Rectal smooth muscle tissue (tissue), 1 donor: ENCODE data around the gene CHRND.

Source experiments
- H3K27ac ChIP-seq: one replicate; pipeline ENCODE4 v1.7.0; 2013; ENCODE audit warnings: low read depth, low read length, inconsistent platforms
- H3K27me3 ChIP-seq: one replicate; pipeline ENCODE4 v1.7.0; 2013; ENCODE audit warnings: low read length; ENCODE audit not compliant: control insufficient read depth, insufficient read depth
- H3K36me3 ChIP-seq: one replicate; pipeline ENCODE4 v1.7.0; 2013; ENCODE audit warnings: low read length; ENCODE audit not compliant: control insufficient read depth, insufficient read depth
- H3K4me1 ChIP-seq: one replicate; pipeline ENCODE4 v1.7.0; 2013; ENCODE audit warnings: low read length; ENCODE audit not compliant: control insufficient read depth, insufficient read depth
- H3K4me3 ChIP-seq: one replicate; pipeline ENCODE4 v1.7.0; 2013; ENCODE audit warnings: low read length
- H3K9ac ChIP-seq: one replicate; pipeline ENCODE4 v1.7.0; 2013; ENCODE audit warnings: low read length

Gene CHRND

DNA sequence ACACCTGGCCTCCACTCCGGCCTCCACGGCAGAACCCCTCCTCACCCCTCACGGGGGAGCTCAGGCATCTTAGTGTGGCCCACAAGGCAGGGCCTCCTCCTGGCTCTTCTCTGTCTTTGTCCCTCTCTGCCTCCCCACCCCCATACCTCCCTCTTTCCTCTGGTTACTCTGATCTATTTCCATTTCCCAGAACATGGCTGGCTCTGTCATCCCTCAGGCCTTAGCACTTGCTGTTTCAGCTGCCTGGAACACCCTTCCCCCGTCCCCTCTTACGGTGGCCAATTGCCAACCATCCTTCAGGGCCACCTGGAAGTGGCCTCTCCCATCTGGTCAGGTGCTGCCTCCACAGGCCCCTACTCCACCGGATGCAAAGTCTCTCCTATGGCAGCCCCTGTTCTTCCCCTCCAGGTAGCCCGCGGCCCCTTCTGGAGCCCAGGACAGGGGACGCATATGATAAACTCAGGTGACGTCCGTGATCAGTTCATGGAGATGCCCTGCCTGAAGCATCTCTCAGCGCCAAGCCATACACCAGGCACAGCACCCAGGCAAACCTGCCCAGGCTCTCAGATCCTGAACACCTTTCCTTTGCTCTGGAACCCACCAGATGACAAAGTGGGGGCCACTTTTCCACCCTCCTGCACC, 34.7 kb upstream of the CHRND start:
- H3K4me3 ChIP-seq = no peak overlapping the region
- H3K27ac ChIP-seq = no peak overlapping the region
- H3K9ac ChIP-seq = no peak overlapping the region
- H3K27me3 ChIP-seq = no peaks in the 10 kb centered on the region
- H3K36me3 ChIP-seq = no peaks in the 10 kb centered on the region
- no peaks in the 10 kb centered on the region for H3K4me1 ChIP-seq

DNA sequence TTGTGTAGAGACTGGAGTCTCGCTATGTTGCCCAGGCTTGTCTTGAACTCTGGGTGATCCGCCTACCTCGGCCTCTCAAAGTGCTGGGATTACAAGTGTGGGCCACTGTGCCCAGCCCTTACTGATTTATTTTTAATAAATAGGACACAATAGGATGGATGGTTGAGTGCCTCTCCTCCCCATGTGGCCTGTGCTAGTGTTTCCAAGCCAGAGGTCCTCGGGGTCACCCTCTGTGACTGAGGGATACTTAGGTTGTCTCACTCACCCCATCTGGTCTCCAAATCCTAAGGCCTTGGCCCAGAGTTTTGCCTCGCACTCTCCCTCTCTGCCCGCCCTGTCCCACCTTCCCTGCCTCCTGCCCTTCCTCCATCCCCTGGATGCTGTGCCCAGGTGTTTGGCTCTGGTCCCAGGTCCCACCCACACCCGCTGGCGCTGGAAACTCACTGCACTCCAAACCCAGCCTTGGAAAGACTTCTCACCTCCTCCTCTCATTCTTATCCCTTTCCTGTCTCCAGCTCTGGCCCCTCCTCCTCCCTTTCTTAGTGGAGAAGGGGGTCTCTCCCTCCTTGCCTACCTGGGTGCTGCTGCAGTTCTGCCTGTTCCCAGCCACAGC, 33.6 kb upstream of the CHRND start:
- H3K4me3 ChIP-seq = no peak overlapping the region
- no peak overlapping the region for H3K9ac ChIP-seq
- H3K4me1 ChIP-seq = no peaks in the 10 kb centered on the region
- no peaks in the 10 kb centered on the region for H3K27me3 ChIP-seq
- no peaks in the 10 kb centered on the region for H3K36me3 ChIP-seq
- no peak overlapping the region for H3K27ac ChIP-seq

DNA sequence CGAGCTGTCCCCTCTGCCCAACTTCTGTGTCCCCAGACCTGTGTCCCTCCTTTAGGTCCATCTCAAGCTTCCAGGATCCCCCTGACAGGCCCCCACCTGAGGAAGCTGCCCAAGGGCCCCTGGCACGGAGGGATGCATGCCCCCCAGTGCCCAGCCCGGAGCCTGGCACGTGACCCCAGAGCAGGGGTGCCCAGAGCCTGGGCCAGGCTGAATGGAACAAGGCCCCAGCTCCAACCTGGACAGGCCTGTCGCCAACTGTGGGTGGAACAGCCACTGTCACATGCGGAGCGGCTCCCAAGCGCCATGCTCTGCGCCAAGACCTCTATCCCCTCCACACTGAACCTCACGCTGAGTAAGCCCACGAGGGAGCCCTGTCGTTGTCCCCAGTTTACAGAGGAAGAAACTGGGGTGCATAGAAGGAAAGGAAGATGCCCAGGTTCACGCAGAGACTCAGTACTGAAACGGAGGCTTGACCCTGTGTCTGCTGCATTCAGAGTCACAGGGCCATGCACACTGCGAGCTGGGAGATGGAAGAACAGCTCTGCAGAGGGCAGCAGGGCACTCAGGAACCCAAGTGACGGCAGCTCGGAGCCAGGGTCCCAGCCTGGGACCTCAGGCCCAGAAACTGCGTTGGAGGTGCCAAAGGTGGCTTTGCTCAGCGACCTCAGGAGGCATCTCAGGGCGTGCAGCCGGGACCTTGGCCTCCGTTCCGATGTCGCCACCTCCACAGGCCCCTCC, 32.8 kb upstream of the CHRND start:
- Histone ChIP-seq H3K27ac (no peak overlapping the region), H3K4me3 (no peak overlapping the region), H3K4me1 (no peaks in the 10 kb centered on the region), H3K27me3 (no peaks in the 10 kb centered on the region), H3K9ac (no peak overlapping the region), H3K36me3 (no peaks in the 10 kb centered on the region)

DNA sequence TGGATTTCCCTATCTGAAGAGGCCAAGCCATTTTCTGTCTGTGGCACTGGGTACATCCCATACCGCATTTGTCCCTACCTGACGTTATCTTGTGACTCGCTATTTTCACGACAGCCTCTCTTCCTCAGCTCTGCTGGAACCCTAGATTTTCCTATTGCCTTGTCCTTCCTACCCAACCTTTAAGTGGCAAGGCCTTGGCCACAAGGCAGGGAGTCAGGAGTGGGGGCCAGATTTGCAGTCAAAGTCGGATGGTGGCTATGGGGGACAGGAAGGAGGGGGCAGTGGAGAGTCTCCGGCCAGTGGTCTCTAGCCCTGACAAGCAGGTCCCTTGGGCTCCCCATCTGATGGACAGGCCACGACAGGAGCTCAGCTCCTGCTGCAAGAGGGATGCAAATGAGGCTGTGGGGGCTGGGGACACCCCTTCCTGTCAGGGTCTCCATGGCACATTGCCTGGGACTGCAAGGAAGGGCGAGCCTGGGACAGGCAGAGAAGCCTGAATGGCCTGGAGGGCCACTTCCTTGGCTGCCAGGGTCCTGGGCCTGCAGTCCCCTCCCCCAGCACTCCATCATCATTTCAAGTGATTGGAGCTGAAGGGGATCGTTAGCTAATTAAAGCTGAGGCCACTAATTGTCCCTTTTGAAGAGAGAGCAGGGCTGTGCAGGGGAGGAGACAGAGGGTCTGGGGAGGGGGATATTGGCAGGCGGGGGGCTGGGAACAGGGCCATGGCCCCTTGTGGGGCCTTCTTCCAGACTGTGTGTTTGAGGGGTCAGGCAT, 32.1 kb upstream of the CHRND start:
- Histone ChIP-seq H3K27me3 (no peaks in the 10 kb centered on the region), H3K9ac (no peak overlapping the region), H3K4me3 (no peak overlapping the region), H3K27ac (no peak overlapping the region), H3K36me3 (no peaks in the 10 kb centered on the region), H3K4me1 (no peaks in the 10 kb centered on the region)

DNA sequence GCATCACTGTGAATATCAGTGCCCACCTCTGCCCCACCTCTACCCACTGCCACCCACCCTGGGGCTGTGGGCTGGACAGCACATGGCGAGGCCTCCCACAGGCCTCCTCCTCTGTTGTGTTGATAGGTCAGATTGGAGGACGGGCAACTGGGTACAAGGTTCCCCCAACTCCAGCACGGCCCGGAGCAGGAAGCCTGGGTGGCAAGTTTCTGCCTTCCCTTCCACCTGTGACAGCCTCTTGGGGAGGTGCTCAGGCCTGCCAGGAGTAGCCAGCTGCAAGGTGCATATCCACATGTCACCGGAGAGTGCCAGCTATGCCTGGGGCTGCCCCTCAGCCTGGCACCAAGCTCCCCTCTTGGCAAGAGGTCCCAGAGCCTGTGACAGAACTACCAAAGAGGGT, 31.4 kb upstream of the CHRND start:
- Histone ChIP-seq H3K4me1 (no peaks in the 10 kb centered on the region), H3K9ac (no peak overlapping the region), H3K36me3 (no peaks in the 10 kb centered on the region), H3K27me3 (no peaks in the 10 kb centered on the region), H3K27ac (no peak overlapping the region), H3K4me3 (no peak overlapping the region)

DNA sequence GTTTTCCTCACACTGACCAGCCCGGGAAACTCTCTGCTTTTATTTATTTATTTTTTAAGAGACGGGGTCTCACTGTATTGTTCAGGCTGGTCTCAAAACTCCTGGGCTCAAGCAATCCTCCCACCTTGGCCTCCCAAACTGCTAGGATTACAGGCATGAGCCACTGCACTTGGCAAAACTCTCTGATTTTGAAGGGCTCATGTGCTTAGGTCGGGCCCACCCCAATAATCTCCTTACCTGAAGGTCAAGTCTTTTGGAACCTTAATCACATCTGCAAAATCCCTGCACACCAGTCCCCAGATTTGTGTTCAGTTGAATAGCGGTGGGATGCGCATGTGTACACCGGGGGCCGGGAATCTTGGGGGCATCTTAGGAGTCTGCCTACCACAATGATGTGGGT, 30.7 kb upstream of the CHRND start:
- no peaks in the 10 kb centered on the region for H3K27me3 ChIP-seq

DNA sequence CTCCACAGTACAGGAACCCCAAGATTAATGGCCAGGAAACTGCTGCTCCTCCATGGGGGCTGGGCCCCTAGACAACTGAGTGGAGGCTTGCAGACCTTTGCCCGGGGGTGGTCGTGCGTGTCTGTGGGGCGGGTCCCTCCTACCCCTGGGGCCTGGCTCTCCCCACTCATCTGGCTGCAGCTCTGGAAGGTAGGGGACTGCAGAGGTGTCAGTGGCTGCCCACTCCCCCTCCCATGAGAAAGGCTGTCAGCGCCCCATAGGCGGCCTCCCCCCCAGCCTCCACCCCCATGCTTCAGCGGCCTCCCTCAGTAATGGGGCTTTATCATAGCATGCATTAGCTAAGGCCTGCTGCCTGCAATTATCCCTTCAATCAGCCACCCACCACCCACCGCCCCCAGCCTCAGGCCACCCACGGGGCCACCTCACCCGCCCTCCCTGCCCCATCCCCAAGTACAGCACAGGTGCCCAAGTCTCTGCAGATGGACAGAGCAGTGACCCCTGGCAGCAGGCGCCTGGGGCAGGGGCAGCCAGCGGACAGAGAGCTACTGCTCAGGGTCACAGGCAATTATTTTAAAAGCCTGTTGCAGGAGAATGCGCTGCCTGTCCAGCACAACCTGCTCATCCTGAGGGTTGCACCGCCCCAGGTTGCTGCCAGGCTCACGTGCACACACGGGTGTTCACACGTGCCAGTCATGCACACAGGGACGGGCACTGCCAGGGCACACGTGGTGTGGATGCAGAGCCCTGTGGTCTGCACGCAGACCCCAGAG, 29.3 kb upstream of the CHRND start:
- no peaks in the 10 kb centered on the region for H3K4me1 ChIP-seq
- no peak overlapping the region for H3K4me3 ChIP-seq
- no peak overlapping the region for H3K9ac ChIP-seq
- no peaks in the 10 kb centered on the region for H3K36me3 ChIP-seq
- no peaks in the 10 kb centered on the region for H3K27me3 ChIP-seq
- no peak overlapping the region for H3K27ac ChIP-seq

More for the DNA sequence above, 30.7 kb upstream of the CHRND start:
- H3K36me3 ChIP-seq = no peaks in the 10 kb centered on the region
- H3K9ac ChIP-seq = no peak overlapping the region
- no peaks in the 10 kb centered on the region for H3K4me1 ChIP-seq
- no peak overlapping the region for H3K27ac ChIP-seq
- no peak overlapping the region for H3K4me3 ChIP-seq

DNA sequence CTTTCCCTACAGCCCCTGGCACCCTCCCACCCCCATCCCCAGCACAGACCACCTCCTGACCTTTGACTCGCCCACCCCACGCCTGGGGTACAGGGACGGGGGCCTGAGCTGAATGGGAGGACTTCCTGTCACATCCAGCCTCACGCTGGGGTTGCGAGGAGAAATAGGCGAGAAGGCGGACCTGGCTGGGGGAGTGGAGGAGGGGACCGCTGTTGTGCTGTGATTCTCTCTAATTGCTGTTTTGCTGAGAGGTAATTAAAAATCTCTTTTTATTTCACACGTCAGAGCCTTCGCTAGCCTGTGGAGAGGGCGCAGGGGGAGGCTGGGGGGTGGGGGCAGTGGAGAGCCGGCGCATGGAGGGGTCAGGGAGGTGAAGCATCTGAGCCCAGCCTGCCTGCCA, 28.6 kb upstream of the CHRND start:
- Histone ChIP-seq H3K4me1 (no peaks in the 10 kb centered on the region), H3K27me3 (no peaks in the 10 kb centered on the region), H3K9ac (no peak overlapping the region), H3K36me3 (no peaks in the 10 kb centered on the region), H3K27ac (no peak overlapping the region), H3K4me3 (no peak overlapping the region)

DNA sequence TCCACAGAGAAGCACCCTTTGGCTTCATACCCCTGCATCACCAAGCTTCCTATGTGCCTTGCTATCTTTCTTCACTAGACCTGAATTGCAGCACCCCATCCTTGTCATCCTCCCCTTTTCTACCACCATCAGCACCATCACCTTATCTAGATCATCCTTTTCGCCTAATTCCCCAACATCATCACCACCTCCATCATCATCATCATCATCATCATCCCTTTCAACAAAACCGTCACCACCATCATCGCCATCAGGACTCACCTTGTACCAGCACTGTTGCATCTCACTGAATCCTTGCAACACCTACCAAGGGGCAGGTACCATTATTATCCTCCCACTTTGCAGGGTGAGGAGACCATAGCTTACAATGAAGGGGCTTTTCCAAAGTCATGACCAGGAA, 27.5 kb upstream of the CHRND start:
- no peaks in the 10 kb centered on the region for H3K4me1 ChIP-seq
- no peak overlapping the region for H3K4me3 ChIP-seq
- H3K9ac ChIP-seq = no peak overlapping the region
- no peaks in the 10 kb centered on the region for H3K36me3 ChIP-seq
- no peaks in the 10 kb centered on the region for H3K27me3 ChIP-seq
- no peak overlapping the region for H3K27ac ChIP-seq

DNA sequence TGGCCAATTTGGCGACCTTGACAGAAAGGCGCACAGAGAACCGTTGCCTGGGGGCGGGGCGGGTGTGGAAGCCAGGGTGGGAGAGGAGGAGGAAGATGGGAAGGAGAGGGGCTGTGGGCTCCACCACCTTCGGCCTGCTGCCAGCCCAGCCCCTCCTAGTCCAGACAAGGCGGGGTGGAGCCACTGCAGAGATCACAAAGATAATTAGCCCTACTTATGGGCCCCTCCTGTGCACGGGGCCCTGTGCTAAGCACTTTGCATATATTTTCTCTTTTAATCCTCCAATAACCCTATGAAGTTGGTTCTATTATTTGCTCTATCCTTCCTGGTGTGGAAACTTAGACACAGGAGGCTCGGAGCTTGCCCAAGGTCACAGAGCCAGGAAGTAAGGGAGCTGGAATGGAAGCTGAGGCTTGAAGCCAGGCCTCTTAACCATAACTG, 24.6 kb upstream of the CHRND start:
- Histone ChIP-seq H3K27me3 (peaks cover 2% of the 10 kb centered on the region), H3K4me3 (no peak overlapping the region), H3K9ac (no peak overlapping the region), H3K27ac (no peak overlapping the region), H3K4me1 (no peaks in the 10 kb centered on the region), H3K36me3 (no peaks in the 10 kb centered on the region)

DNA sequence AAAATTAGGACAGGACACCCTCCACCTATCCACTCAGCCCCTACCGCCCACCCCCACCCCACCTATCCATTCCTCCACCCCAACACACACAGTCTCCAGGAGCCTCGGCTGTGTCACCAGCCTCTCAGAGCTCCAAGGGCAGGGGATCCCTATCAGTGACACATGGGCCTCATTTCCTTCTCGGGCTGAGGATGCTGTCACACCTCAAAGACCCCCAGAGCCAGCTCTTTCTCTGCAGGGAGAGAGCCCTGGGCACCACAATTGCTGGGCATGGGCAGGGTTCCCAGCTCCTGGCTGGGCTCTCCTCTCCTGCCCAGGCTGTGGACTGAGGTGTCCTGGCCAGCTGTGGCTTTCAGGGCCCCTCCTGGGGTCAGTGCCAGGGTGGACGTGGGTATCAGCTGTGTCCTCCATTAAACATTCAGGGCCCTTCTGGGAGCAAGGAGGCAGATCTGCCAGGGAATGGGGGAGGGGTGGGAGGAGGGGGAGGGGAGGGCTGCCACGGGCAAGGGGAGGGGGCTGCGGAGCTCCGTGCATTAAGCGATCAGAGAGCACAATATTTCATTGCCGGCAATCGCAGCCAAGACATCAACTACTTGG, 24.1 kb upstream of the CHRND start:
- H3K4me1 ChIP-seq = no peaks in the 10 kb centered on the region
- no peak overlapping the region for H3K27ac ChIP-seq
- no peak overlapping the region for H3K9ac ChIP-seq
- H3K36me3 ChIP-seq = no peaks in the 10 kb centered on the region
- H3K27me3 ChIP-seq = peaks cover 2% of the 10 kb centered on the region
- H3K4me3 ChIP-seq = no peak overlapping the region
